Measurements from ENCODE around the gene SNX21. TPM values are rescaled to one million over a fixed set of nuclear protein-coding genes. Genes with fewer than 3 reads are reported as not detected.

SNX21 gene
- total RNA-seq, 1 donor from 2014 or later: 11.9 TPM

DNA sequence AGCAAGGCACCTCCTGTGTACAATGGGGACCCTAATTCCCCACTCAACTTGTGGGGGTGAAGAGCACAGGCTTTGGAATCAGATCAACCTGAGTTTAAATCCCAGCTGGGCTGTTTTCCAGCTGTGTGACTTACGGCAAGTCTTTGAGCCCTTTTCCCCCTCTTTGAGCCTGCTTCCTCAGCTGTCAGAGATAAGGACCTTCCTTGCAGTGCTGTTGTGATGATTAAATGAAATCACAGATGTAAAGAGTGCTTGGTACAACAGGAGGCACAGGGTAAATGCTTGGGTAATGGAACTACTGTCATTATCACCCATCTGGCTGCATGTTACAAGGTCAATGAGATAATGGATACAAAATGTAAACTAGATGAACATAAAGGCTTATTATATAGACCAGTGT, 3.2 kb downstream of the SNX21 start:
- Mint-ChIP-seq H3K4me3 (ENCODE audit: unreplicated experiment) (no peak overlapping the region), H3K9me3 (ENCODE audit: unreplicated experiment) (no peaks in the 10 kb centered on the region)

DNA sequence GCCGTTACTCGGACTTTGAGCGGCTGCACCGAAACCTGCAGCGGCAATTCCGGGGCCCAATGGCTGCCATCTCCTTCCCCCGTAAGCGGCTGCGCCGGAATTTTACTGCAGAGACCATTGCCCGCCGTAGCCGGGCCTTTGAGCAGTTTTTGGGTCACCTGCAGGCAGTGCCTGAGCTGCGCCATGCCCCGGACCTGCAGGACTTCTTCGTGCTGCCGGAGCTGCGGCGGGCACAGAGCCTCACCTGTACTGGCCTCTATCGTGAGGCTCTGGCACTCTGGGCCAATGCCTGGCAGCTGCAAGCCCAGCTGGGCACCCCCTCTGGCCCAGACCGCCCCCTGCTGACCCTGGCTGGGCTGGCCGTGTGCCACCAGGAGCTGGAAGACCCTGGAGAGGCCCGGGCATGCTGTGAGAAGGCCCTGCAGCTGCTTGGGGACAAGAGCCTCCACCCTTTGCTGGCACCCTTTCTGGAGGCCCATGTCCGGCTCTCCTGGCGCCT, 7.2 kb downstream of the SNX21 start:
- DNase-seq (ENCODE audit: low spot score): no peak
- H3K36me3 Mint-ChIP-seq (ENCODE audit: low read depth, unreplicated experiment): peaks cover 15% of the 10 kb centered on the region

More for the DNA sequence above, 3.2 kb downstream of the SNX21 start:
- TF ChIP-seq, protein P1, sequence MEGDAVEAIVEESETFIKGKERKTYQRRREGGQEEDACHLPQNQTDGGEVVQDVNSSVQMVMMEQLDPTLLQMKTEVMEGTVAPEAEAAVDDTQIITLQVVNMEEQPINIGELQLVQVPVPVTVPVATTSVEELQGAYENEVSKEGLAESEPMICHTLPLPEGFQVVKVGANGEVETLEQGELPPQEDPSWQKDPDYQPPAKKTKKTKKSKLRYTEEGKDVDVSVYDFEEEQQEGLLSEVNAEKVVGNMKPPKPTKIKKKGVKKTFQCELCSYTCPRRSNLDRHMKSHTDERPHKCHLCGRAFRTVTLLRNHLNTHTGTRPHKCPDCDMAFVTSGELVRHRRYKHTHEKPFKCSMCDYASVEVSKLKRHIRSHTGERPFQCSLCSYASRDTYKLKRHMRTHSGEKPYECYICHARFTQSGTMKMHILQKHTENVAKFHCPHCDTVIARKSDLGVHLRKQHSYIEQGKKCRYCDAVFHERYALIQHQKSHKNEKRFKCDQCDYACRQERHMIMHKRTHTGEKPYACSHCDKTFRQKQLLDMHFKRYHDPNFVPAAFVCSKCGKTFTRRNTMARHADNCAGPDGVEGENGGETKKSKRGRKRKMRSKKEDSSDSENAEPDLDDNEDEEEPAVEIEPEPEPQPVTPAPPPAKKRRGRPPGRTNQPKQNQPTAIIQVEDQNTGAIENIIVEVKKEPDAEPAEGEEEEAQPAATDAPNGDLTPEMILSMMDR (IDR thresholded peaks at IDR 0.05; ENCODE audit: unreplicated experiment): no peak
- H3K36me3 Mint-ChIP-seq (ENCODE audit: low read depth, unreplicated experiment): no peaks in the 10 kb centered on the region
- no peak overlapping the region for H3K27ac Mint-ChIP-seq (ENCODE audit: unreplicated experiment)
- H3K4me1 Mint-ChIP-seq (ENCODE audit: unreplicated experiment): peaks cover 6% of the 10 kb centered on the region
- no peak for DNase-seq (ENCODE audit: low spot score)
- peaks cover 4% of the 10 kb centered on the region for H3K27me3 Mint-ChIP-seq (ENCODE audit: unreplicated experiment)

DNA sequence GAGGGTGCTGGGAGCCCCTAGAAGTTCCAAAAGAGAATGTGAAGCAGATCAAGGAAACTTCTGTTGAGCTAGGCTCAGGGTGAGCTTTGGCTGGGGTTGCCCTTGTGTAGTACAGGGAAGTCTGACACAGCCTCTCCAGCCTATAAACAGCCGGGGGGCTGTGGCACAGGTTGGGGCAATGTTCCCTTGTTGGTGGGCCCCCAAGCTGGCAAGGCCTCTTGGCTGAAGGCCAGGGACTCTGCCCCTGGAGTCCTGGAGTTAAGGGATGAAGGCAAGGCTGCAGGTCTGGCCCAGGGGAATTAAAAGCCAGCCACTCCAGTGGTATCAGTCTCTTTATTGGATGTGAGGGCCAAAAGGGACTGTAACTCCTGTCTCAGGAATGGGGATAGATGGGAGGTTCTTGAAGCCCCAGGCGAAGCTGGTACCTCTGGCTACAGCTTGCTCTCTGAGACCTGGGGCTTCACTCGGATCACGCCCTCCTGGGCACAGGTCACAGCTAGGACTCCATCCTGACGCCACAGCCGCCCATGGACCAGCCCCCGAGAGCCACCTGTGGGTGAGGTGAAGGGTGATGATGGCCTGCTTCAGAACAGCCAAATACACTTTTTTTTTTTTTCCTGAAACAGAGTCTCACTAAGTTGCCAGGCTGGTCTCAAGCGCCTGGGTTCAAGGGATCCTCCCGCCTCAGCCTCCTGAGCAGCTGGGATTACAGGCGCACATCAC, 8.0 kb downstream of the SNX21 start:
- Mint-ChIP-seq H3K4me3 (ENCODE audit: unreplicated experiment) (no peak overlapping the region), H3K9me3 (ENCODE audit: unreplicated experiment) (no peaks in the 10 kb centered on the region), H3K36me3 (ENCODE audit: low read depth, unreplicated experiment) (peaks cover 15% of the 10 kb centered on the region), H3K27me3 (ENCODE audit: unreplicated experiment) (no peaks in the 10 kb centered on the region), H3K4me1 (ENCODE audit: unreplicated experiment) (no peaks in the 10 kb centered on the region), H3K27ac (ENCODE audit: unreplicated experiment) (no peak overlapping the region)
- TF ChIP-seq, protein P1 (IDR thresholded peaks at IDR 0.05; ENCODE audit: unreplicated experiment): no peak
- DNase-seq (ENCODE audit: low spot score): no peak

More for the DNA sequence above, 7.2 kb downstream of the SNX21 start:
- Mint-ChIP-seq H3K27ac (ENCODE audit: unreplicated experiment) (no peak overlapping the region), H3K9me3 (ENCODE audit: unreplicated experiment) (no peaks in the 10 kb centered on the region), H3K4me3 (ENCODE audit: unreplicated experiment) (no peak overlapping the region), H3K4me1 (ENCODE audit: unreplicated experiment) (no peaks in the 10 kb centered on the region), H3K27me3 (ENCODE audit: unreplicated experiment) (no peaks in the 10 kb centered on the region)
- TF ChIP-seq, protein P1 (IDR thresholded peaks at IDR 0.05; ENCODE audit: unreplicated experiment): no peak

DNA sequence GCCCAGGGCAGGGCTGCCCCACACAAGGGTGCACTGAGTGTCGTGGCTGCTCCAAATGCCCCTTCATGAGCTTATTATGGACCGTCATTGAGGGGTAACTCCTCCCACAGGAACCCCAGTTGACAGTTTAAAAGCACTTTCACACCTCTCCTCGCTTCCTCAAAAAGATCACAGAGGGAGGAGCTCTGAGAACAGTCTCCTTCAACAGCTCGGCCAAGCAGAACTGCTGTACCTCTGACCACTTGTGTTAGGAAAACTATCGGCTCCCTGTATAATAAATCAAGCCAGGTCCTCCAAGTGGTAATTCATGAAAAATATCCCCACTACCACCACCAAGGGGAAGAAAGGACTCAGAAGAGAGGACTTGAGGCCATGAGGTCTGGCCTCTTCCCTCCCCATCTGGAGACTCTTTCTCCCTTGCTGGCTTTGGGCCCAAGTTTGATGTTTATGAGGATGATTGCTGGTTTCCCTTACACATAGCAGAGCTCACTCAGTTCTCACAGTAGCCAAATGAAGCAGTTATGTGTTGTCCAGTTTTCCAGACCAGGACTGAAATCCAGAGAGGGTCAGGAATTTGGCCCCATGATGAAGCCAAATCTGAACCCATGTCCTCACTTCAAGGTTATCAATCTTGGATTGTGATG, 8.7 kb downstream of the SNX21 start:
- Mint-ChIP-seq H3K27ac (ENCODE audit: unreplicated experiment) (no peak overlapping the region), H3K4me1 (ENCODE audit: unreplicated experiment) (no peaks in the 10 kb centered on the region), H3K27me3 (ENCODE audit: unreplicated experiment) (no peaks in the 10 kb centered on the region), H3K4me3 (ENCODE audit: unreplicated experiment) (no peak overlapping the region), H3K36me3 (ENCODE audit: low read depth, unreplicated experiment) (peaks cover 15% of the 10 kb centered on the region), H3K9me3 (ENCODE audit: unreplicated experiment) (no peaks in the 10 kb centered on the region)
- TF ChIP-seq, protein P1 (IDR thresholded peaks at IDR 0.05; ENCODE audit: unreplicated experiment): no peak
- DNase-seq (ENCODE audit: low spot score): no peak

DNA sequence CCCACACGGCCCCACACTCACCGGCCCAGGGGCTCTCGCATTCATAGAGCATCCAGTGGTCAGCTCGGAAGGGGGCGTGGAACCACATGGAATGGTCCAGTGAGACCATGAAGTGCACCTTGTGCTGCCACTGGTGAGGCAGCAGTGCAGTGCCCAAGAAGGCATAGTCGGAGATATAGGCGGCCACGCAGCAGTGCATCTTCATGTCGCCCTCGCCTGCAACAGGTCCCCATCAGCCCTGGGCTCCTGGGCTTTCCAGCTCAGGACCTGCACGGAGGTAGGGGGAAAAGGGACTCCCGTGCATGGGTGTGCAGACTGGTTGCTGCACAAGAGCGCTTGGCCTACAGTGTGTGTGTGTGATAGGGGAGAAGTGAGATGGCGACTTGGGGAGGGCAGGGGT, 9.9 kb downstream of the SNX21 start:
- Mint-ChIP-seq H3K4me3 (ENCODE audit: unreplicated experiment) (peak overlapping the region; percentile 62), H3K27me3 (ENCODE audit: unreplicated experiment) (no peaks in the 10 kb centered on the region), H3K27ac (ENCODE audit: unreplicated experiment) (no peak overlapping the region), H3K9me3 (ENCODE audit: unreplicated experiment) (no peaks in the 10 kb centered on the region), H3K4me1 (ENCODE audit: unreplicated experiment) (no peaks in the 10 kb centered on the region), H3K36me3 (ENCODE audit: low read depth, unreplicated experiment) (peaks cover 17% of the 10 kb centered on the region)
- TF ChIP-seq, protein P1 (IDR thresholded peaks at IDR 0.05; ENCODE audit: unreplicated experiment): no peak
- DNase-seq (ENCODE audit: low spot score): no peak

Data from endothelial cell (in vitro differentiated cells).